Effector CD4-positive, alpha-beta T cell (primary cell): ENCODE measurements around the gene COL8A1.

ENCODE experiments used
- DNase-seq: peaks from one replicate; pipeline ENCODE4 v3.0.0-alpha.2; 2020

The COL8A1 gene

GRCh38 chr3:99678023-99678422 lies 39.6 kb downstream of the COL8A1 start:
- no peak for DNase-seq

GRCh38 chr3:99678896-99679295 lies 40.5 kb downstream of the COL8A1 start:
- no peak for DNase-seq

GRCh38 chr3:99681512-99681911 lies 43.1 kb downstream of the COL8A1 start:
- DNase-seq: no peak

- DNase-seq: no peak
Measured at GRCh38 chr3:99681976-99682375, 43.6 kb downstream of the COL8A1 start.

- DNase-seq: no peak
Measured at GRCh38 chr3:99683465-99683864, 45.1 kb downstream of the COL8A1 start.

- no peak for DNase-seq
Measured at GRCh38 chr3:99683876-99684275, 45.5 kb downstream of the COL8A1 start.

- DNase-seq: no peak
Measured at GRCh38 chr3:99684644-99685043, 46.2 kb downstream of the COL8A1 start.

- DNase-seq: no peak
Measured at GRCh38 chr3:99686469-99686868, 48.1 kb downstream of the COL8A1 start.

- no peak for DNase-seq
Measured at GRCh38 chr3:99686955-99687612, 48.7 kb downstream of the COL8A1 start.

- DNase-seq: no peak
Measured at GRCh38 chr3:99690761-99691369, 52.5 kb downstream of the COL8A1 start.

- no peak for DNase-seq
Measured at GRCh38 chr3:99693636-99694035, 55.2 kb downstream of the COL8A1 start.

GRCh38 chr3:99696497-99696896 lies 58.1 kb downstream of the COL8A1 start:
- DNase-seq: no peak

- DNase-seq: no peak
Measured at GRCh38 chr3:99697250-99697649, 58.9 kb downstream of the COL8A1 start.

- DNase-seq: no peak
Measured at GRCh38 chr3:99698932-99699331, 60.5 kb downstream of the COL8A1 start.

- no peak for DNase-seq
Measured at GRCh38 chr3:99699841-99700240, 61.4 kb downstream of the COL8A1 start.

- no peak for DNase-seq
Measured at GRCh38 chr3:99700631-99701268, 62.4 kb downstream of the COL8A1 start.

- DNase-seq: no peak
Measured at GRCh38 chr3:99702953-99703943, 64.9 kb downstream of the COL8A1 start.

GRCh38 chr3:99704417-99704816 lies 66.0 kb downstream of the COL8A1 start:
- no peak for DNase-seq

GRCh38 chr3:99706410-99706809 lies 68.0 kb downstream of the COL8A1 start:
- no peak for DNase-seq

GRCh38 chr3:99708207-99708745 lies 69.9 kb downstream of the COL8A1 start:
- no peak for DNase-seq

GRCh38 chr3:99709686-99710085 lies 71.3 kb downstream of the COL8A1 start:
- no peak for DNase-seq

- DNase-seq: no peak
Measured at GRCh38 chr3:99710094-99710493, 71.7 kb downstream of the COL8A1 start.

GRCh38 chr3:99711351-99711750 lies 73.0 kb downstream of the COL8A1 start:
- no peak for DNase-seq
